ENCODE data around the gene LCNL1.

Gene LCNL1

GRCh38 chr9:136960212-136960937 is 22.4 kb upstream of the LCNL1 start:
- DNase-seq: no peak

- no peak for DNase-seq
Observed at GRCh38 chr9:136960938-136961275, 21.9 kb upstream of the LCNL1 start.

- DNase-seq: no peak
Observed at GRCh38 chr9:136961279-136962065, 21.3 kb upstream of the LCNL1 start.

GRCh38 chr9:136962163-136962562 is 20.6 kb upstream of the LCNL1 start:
- no peak for DNase-seq

GRCh38 chr9:136962701-136963248 is 20.0 kb upstream of the LCNL1 start:
- DNase-seq: no peak

- no peak for DNase-seq
Observed at GRCh38 chr9:136963341-136963740, 19.5 kb upstream of the LCNL1 start.

GRCh38 chr9:136963751-136964150 is 19.0 kb upstream of the LCNL1 start:
- no peak for DNase-seq

- DNase-seq: peak; percentile 81
Observed at GRCh38 chr9:136964171-136964689, 18.6 kb upstream of the LCNL1 start.

- DNase-seq: no peak
Observed at GRCh38 chr9:136964833-136965422, 17.9 kb upstream of the LCNL1 start.

- no peak for DNase-seq
Observed at GRCh38 chr9:136965771-136966484, 16.9 kb upstream of the LCNL1 start.

- no peak for DNase-seq
Observed at GRCh38 chr9:136968333-136969127, 14.3 kb upstream of the LCNL1 start.

GRCh38 chr9:136969150-136969549 is 13.6 kb upstream of the LCNL1 start:
- DNase-seq: no peak

GRCh38 chr9:136969774-136970173 is 13.0 kb upstream of the LCNL1 start:
- no peak for DNase-seq

GRCh38 chr9:136970361-136970760 is 12.4 kb upstream of the LCNL1 start:
- no peak for DNase-seq

GRCh38 chr9:136971746-136972145 is 11.0 kb upstream of the LCNL1 start:
- no peak for DNase-seq

GRCh38 chr9:136972335-136972734 is 10.5 kb upstream of the LCNL1 start:
- DNase-seq: no peak

GRCh38 chr9:136972743-136973142 is 10.1 kb upstream of the LCNL1 start:
- no peak for DNase-seq

- DNase-seq: no peak
Observed at GRCh38 chr9:136973618-136974617, 8.9 kb upstream of the LCNL1 start.

- no peak for DNase-seq
Observed at GRCh38 chr9:136974817-136975535, 7.8 kb upstream of the LCNL1 start.

- DNase-seq: no peak
Observed at GRCh38 chr9:136975644-136976043, 7.1 kb upstream of the LCNL1 start.

All from NCI-H510A treated with DMSO at 0.1 percent for 48 hours (cell line).